Measurements from ENCODE around the gene SEMA3D. TPM values are rescaled to one million over a fixed set of nuclear protein-coding genes. Genes with fewer than 3 reads are reported as not detected.

The SEMA3D gene
- total RNA-seq, 1 donor from 2014 or later, result 9.1 TPM

DNA sequence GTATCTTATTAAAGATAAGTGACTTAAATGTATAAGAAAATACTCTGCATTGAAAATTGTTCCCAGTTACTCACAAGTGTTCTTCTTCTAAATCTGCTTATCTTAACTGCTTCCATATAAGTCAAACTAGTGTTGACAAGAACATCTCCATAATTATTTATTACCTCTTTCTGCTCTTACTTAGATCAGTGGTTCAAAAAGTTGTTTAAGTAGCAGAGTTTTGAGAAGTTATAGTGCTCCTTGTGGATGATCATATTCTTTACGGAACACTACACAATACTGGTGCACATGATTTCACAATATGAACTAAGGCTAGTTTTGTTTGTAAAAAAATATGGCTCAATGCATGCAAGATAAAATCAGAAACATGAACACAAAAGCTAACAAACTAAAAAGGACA is 168.4 kb downstream of the SEMA3D start:
- Histone ChIP-seq H3K36me3 (ENCODE audit: insufficient read depth, low read length) (no peaks in the 10 kb centered on the region), H2AFZ (ENCODE audit: low read depth, low read length) (no peak overlapping the region), H3K27ac (ENCODE audit: low read depth, low read length) (no peak overlapping the region), H3K4me2 (ENCODE audit: low read length) (no peak overlapping the region), H4K20me1 (ENCODE audit: insufficient read depth, low read length) (no peaks in the 10 kb centered on the region), H3K4me1 (ENCODE audit: insufficient read depth, low read length) (no peaks in the 10 kb centered on the region), H3K79me2 (ENCODE audit: insufficient read depth, low read length) (no peaks in the 10 kb centered on the region), H3K9me3 (ENCODE audit: insufficient read depth, low read depth, low read length) (no peaks in the 10 kb centered on the region), H3K27me3 (ENCODE audit: insufficient read depth, low read length) (no peaks in the 10 kb centered on the region), H3K4me3 (ENCODE audit: insufficient read depth, low read depth, low read length) (no peak overlapping the region), H3K9ac (ENCODE audit: low read length) (no peak overlapping the region)
- no peak for TF ChIP-seq EZH2 (IDR thresholded peaks at IDR 0.05; ENCODE audit: insufficient read depth, low read length)
- TF ChIP-seq, protein P1, sequence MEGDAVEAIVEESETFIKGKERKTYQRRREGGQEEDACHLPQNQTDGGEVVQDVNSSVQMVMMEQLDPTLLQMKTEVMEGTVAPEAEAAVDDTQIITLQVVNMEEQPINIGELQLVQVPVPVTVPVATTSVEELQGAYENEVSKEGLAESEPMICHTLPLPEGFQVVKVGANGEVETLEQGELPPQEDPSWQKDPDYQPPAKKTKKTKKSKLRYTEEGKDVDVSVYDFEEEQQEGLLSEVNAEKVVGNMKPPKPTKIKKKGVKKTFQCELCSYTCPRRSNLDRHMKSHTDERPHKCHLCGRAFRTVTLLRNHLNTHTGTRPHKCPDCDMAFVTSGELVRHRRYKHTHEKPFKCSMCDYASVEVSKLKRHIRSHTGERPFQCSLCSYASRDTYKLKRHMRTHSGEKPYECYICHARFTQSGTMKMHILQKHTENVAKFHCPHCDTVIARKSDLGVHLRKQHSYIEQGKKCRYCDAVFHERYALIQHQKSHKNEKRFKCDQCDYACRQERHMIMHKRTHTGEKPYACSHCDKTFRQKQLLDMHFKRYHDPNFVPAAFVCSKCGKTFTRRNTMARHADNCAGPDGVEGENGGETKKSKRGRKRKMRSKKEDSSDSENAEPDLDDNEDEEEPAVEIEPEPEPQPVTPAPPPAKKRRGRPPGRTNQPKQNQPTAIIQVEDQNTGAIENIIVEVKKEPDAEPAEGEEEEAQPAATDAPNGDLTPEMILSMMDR (IDR thresholded peaks at IDR 0.05; ENCODE audit: insufficient read depth, low read depth, low read length), result no peak
- FAIRE-seq (no peak), DNase-seq (ENCODE audit: low read depth) (no peak)
- H3K27ac Mint-ChIP-seq (ENCODE audit: unreplicated experiment), result no peak overlapping the region
- H3K27me3 Mint-ChIP-seq (ENCODE audit: low read depth, unreplicated experiment), result no peaks in the 10 kb centered on the region
- H3K4me3 Mint-ChIP-seq (ENCODE audit: unreplicated experiment), result no peak overlapping the region
- no peaks in the 10 kb centered on the region for H3K36me3 Mint-ChIP-seq (ENCODE audit: low read depth, unreplicated experiment)
- H3K9me3 Mint-ChIP-seq (ENCODE audit: unreplicated experiment), result no peaks in the 10 kb centered on the region
- H3K4me1 Mint-ChIP-seq (ENCODE audit: low read depth, unreplicated experiment), result peaks cover 2% of the 10 kb centered on the region

DNA sequence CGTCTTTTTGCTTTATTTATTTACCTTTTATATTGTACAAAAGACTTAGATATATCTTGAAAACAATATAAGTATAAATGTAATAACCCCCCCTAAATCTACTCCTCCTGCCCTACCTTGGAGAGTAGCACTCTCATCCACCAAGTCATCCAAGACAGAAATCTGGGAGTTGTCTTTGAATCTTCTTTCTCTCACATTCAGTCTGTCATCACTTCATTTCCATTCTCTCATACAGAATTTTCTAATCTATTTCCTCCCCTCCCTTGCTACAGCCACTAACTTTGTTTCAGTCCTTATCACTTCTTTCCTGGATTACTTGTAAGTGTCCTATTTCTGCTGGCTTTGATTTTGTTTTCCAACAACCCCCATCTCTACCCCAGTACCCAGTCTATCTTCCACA is 170.6 kb downstream of the SEMA3D start:
- Histone ChIP-seq H3K4me2 (ENCODE audit: low read length) (no peak overlapping the region), H3K27me3 (ENCODE audit: insufficient read depth, low read length) (no peaks in the 10 kb centered on the region), H3K9me3 (ENCODE audit: insufficient read depth, low read depth, low read length) (no peaks in the 10 kb centered on the region), H4K20me1 (ENCODE audit: insufficient read depth, low read length) (no peaks in the 10 kb centered on the region), H2AFZ (ENCODE audit: low read depth, low read length) (no peak overlapping the region), H3K27ac (ENCODE audit: low read depth, low read length) (no peak overlapping the region), H3K36me3 (ENCODE audit: insufficient read depth, low read length) (no peaks in the 10 kb centered on the region), H3K79me2 (ENCODE audit: insufficient read depth, low read length) (no peaks in the 10 kb centered on the region), H3K4me1 (ENCODE audit: insufficient read depth, low read length) (no peaks in the 10 kb centered on the region), H3K4me3 (ENCODE audit: insufficient read depth, low read depth, low read length) (no peak overlapping the region), H3K9ac (ENCODE audit: low read length) (no peak overlapping the region)
- no peak overlapping the region for H3K27ac Mint-ChIP-seq (ENCODE audit: unreplicated experiment)
- FAIRE-seq (no peak), DNase-seq (ENCODE audit: low read depth) (no peak)
- H3K4me1 Mint-ChIP-seq (ENCODE audit: low read depth, unreplicated experiment), result peaks cover 2% of the 10 kb centered on the region
- H3K9me3 Mint-ChIP-seq (ENCODE audit: unreplicated experiment), result no peaks in the 10 kb centered on the region
- H3K4me3 Mint-ChIP-seq (ENCODE audit: unreplicated experiment), result no peak overlapping the region
- H3K36me3 Mint-ChIP-seq (ENCODE audit: low read depth, unreplicated experiment), result no peaks in the 10 kb centered on the region
- no peaks in the 10 kb centered on the region for H3K27me3 Mint-ChIP-seq (ENCODE audit: low read depth, unreplicated experiment)
- TF ChIP-seq EZH2 (IDR thresholded peaks at IDR 0.05; ENCODE audit: insufficient read depth, low read length), result no peak
- TF ChIP-seq, protein P1 (IDR thresholded peaks at IDR 0.05; ENCODE audit: insufficient read depth, low read depth, low read length), result no peak

DNA sequence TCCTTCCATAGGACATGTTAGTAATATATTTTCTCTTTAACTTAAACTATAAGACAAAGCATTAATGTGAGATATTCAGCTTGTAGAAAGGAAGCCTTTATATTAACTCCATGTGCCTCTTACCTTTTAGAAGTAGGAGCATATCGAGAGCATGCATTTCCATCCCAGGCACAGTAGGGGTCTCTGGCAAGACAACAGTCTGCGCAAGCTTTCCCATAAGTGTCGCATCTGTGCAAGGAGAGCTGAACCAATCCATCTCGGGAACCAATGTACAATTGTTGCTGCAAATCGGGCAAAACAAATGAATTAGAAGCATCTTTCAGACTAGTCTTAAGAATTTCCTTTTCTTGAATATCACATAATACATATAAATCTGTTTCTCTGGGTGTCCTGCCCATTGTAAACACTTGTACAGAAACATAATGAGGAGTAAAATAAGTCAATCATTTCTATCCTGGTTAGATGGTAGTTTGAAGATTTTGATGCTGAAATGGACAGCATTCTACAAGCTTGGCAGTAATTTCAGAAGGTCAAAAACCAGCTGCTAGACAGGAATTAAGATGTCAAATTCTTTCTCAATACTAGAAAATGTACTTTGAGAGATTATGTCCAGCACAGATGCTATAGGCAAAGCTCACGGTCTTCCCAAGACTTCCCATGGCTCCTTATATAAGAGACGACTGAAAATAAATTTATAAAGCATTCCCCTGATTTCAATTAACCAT is 171.8 kb downstream of the SEMA3D start:
- Histone ChIP-seq H3K9me3 (ENCODE audit: insufficient read depth, low read depth, low read length) (no peaks in the 10 kb centered on the region), H4K20me1 (ENCODE audit: insufficient read depth, low read length) (no peaks in the 10 kb centered on the region), H2AFZ (ENCODE audit: low read depth, low read length) (no peak overlapping the region), H3K4me1 (ENCODE audit: insufficient read depth, low read length) (no peaks in the 10 kb centered on the region), H3K4me2 (ENCODE audit: low read length) (no peak overlapping the region), H3K79me2 (ENCODE audit: insufficient read depth, low read length) (no peaks in the 10 kb centered on the region), H3K36me3 (ENCODE audit: insufficient read depth, low read length) (no peaks in the 10 kb centered on the region), H3K27me3 (ENCODE audit: insufficient read depth, low read length) (no peaks in the 10 kb centered on the region), H3K4me3 (ENCODE audit: insufficient read depth, low read depth, low read length) (no peak overlapping the region), H3K9ac (ENCODE audit: low read length) (no peak overlapping the region), H3K27ac (ENCODE audit: low read depth, low read length) (no peak overlapping the region)
- H3K36me3 Mint-ChIP-seq (ENCODE audit: low read depth, unreplicated experiment), result no peaks in the 10 kb centered on the region
- FAIRE-seq (no peak), DNase-seq (ENCODE audit: low read depth) (no peak)
- no peak overlapping the region for H3K27ac Mint-ChIP-seq (ENCODE audit: unreplicated experiment)
- H3K9me3 Mint-ChIP-seq (ENCODE audit: unreplicated experiment), result no peaks in the 10 kb centered on the region
- H3K27me3 Mint-ChIP-seq (ENCODE audit: low read depth, unreplicated experiment), result no peaks in the 10 kb centered on the region
- no peak overlapping the region for H3K4me3 Mint-ChIP-seq (ENCODE audit: unreplicated experiment)
- H3K4me1 Mint-ChIP-seq (ENCODE audit: low read depth, unreplicated experiment), result peaks cover under 1% of the 10 kb centered on the region
- no peak for TF ChIP-seq EZH2 (IDR thresholded peaks at IDR 0.05; ENCODE audit: insufficient read depth, low read length)
- TF ChIP-seq, protein P1 (IDR thresholded peaks at IDR 0.05; ENCODE audit: insufficient read depth, low read depth, low read length), result no peak
